Mucosa of rectum (tissue), 2 donors: ENCODE results near the gene DYSF.
"Not testable (repeated sequence)": the region's sequence is repeated elsewhere in the genome, so short reads cannot be mapped to it uniquely, and the experiment has no call there.

Experiments
- H3K27ac ChIP-seq, 2 donors: one replicate each; pipeline ENCODE4 v1.7.0; 2013; ENCODE audit warnings: inconsistent platforms in 2 of 2, low read depth in 2 of 2, low read length in 2 of 2
- H3K27me3 ChIP-seq, 2 donors: one replicate each; pipeline ENCODE4 v1.7.0; 2013; ENCODE audit warnings: low read length in 2 of 2; ENCODE audit not compliant: control insufficient read depth in 2 of 2, insufficient read depth in 2 of 2
- H3K36me3 ChIP-seq, 2 donors: one replicate each; pipeline ENCODE4 v1.7.0; 2013; ENCODE audit warnings: low read length in 2 of 2; ENCODE audit not compliant: control insufficient read depth in 2 of 2, insufficient read depth in 2 of 2
- H3K4me1 ChIP-seq, 2 donors: one replicate each; pipeline ENCODE4 v1.7.0; 2013; ENCODE audit warnings: low read length in 2 of 2, mild to moderate bottlenecking in 1 of 2; ENCODE audit not compliant: control insufficient read depth in 2 of 2, insufficient read depth in 2 of 2
- H3K4me3 ChIP-seq, 2 donors: one replicate each; pipeline ENCODE4 v1.7.0; 2013; ENCODE audit warnings: low read length in 2 of 2
- H3K9ac ChIP-seq, 2 donors: one replicate each; pipeline ENCODE4 v1.7.0; 2013; ENCODE audit warnings: low read length in 2 of 2, low read depth in 1 of 2, mild to moderate bottlenecking in 1 of 2
- H3K9me3 ChIP-seq, 2 donors: one replicate each; pipeline ENCODE4 v1.7.0; 2013; ENCODE audit warnings: low read length in 2 of 2; ENCODE audit not compliant: control insufficient read depth in 2 of 2
- donor health status: healthy.
- donor health status: Normal muscosa, but diverticular disease.

Gene DYSF

DNA sequence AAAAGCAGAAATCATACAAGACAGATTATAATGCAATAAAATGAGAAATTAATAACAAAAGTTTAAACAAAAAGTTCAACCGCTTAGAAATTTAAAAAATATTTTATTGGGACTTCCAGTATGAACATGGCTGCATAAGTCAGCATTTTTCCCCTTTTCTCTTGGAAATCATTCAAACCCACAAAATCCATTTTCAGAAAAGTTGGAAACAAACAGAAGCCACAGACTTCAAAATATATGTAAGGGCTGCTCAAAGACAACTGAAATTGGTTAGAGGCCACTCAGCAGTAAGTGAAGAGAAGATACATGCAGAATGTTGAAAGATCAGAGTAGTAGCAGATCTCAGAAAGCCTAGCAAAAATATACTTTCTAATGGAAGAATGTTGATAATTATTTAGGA lies 194.0 kb downstream of the DYSF start:
- Histone ChIP-seq H3K4me1 (no peaks in the 10 kb centered on the region), H3K9me3 (no peaks in the 10 kb centered on the region), H3K36me3 (no peaks in the 10 kb centered on the region), H3K27me3 (no peaks in the 10 kb centered on the region), H3K27ac (no peak overlapping the region), H3K9ac (no peak overlapping the region), H3K4me3 (no peak overlapping the region)

DNA sequence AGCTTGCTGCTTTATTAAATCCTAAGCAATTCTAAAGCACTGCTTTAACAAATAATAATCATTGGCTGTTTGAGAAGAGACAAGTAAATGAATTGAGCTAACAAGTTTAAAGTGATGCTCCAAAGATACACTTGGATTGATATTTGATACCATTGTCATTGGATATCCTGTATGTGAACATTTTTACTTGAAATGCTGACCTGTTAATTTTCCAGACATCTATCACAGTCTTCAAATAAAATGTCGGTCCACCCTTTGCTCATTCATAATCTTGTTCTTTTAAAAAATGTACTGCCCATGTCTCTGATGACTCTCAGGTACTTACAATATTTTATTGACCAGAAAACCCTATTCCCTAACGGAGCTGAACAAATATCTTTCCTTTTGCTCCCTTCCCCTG lies 202.1 kb downstream of the DYSF start:
- no peak overlapping the region for H3K4me3 ChIP-seq
- no peak overlapping the region for H3K27ac ChIP-seq
- no peaks in the 10 kb centered on the region for H3K27me3 ChIP-seq
- no peaks in the 10 kb centered on the region for H3K4me1 ChIP-seq
- H3K9me3 ChIP-seq, result no peaks in the 10 kb centered on the region
- H3K9ac ChIP-seq, result no peak overlapping the region
- no peaks in the 10 kb centered on the region for H3K36me3 ChIP-seq

DNA sequence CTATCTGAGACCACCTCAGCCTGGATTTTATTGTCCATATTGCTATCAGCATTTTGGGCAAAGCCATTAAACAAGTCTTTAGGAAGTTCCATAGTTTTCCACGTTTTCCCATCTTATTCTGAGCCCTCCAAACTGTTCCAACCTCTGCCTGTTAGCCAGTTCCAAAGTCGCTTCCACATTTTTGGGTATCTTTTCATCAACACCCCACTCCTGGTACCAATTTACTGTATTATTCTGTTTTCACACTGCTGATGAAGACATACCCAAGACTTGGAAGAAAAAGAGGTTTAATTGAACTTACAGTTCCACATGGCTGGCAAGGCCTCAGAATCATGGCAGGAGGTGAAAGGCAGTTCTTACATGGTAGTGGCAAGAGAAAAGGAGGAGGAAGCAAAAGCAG lies 204.9 kb downstream of the DYSF start:
- not testable (repeated sequence) for H3K36me3 ChIP-seq, H3K4me3 ChIP-seq

DNA sequence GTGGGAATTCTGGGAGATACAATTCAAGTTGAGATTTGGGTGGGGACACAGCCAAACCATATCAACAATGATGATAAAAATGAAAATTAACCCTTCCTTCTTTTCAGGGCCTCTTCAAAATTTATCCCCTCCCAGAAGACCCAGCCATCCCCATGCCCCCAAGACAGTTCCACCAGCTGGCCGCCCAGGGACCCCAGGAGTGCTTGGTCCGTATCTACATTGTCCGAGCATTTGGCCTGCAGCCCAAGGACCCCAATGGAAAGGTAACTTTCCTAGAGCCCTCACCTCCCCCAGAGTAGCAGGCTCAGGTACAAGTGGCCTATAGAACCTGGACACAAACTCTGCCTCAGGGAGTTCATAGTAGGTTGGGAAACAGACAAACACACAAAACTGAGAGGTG lies 205.4 kb downstream of the DYSF start:
- Histone ChIP-seq H3K27ac (no peak overlapping the region), H3K9me3 (no peaks in the 10 kb centered on the region), H3K4me1 (no peaks in the 10 kb centered on the region), H3K36me3 (no peaks in the 10 kb centered on the region), H3K4me3 (no peak overlapping the region), H3K9ac (no peak overlapping the region), H3K27me3 (no peaks in the 10 kb centered on the region)

More for the DNA sequence above, 204.9 kb downstream of the DYSF start:
- not testable (repeated sequence) for H3K9me3 ChIP-seq, H3K4me1 ChIP-seq, H3K9ac ChIP-seq, H3K27me3 ChIP-seq, H3K27ac ChIP-seq

DNA sequence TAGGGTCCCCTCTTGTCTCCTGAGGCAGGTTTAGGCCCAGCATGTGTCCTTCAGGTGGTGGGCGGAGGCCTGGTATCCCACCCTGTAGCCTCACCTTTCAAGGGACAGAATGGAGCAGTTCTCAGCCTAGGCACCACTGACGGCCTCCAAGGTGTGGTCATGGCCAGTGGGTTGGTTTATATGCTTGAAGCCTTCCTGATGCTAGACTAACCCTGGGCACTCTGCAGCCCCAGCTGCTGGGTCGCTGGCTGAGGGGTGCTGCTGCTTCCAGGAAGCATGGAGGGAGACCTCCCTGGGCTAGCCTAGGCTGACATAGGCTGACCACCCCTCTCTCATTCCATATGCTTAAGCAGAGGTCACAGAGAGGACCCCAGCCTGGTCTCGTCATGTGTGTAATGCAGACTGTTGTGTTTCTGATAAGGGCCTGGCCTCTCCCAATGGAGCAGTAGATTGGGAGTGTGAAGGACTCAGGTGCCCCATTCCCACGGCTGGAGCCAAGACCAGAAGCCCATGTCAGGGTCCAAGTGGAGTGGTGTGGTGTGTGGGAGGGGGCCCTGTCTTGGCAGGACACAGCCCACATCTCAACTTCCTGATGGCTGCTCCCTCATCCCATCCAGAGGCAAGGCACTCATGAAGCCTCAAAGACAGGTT lies 206.6 kb downstream of the DYSF start:
- H3K36me3 ChIP-seq, result no peaks in the 10 kb centered on the region
- H3K4me1 ChIP-seq, result no peaks in the 10 kb centered on the region
- no peaks in the 10 kb centered on the region for H3K9me3 ChIP-seq
- no peak overlapping the region for H3K27ac ChIP-seq
- H3K9ac ChIP-seq, result no peak overlapping the region
- H3K27me3 ChIP-seq, result no peaks in the 10 kb centered on the region
- H3K4me3 ChIP-seq, result no peak overlapping the region

DNA sequence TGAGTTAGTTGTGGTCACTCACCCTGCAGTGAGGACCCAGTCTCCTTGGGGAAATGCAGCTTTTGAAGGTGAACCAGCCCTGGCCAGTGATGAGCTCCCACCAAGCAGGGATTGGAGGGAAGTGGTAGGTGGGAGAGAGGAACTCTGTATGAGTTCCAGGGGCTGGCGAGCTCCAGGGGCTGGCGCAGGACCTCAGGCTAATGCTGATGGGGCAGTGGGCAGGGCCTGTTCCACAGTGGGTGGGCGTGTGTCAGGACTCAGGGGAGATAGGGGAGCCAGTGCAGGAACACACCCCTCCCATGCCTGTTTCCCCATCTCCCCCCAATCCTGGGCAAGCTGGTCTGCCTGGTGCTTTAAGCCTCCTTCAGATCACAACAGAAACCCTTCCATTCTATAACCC lies 208.4 kb downstream of the DYSF start:
- Histone ChIP-seq H3K4me1 (no peaks in the 10 kb centered on the region), H3K27ac (no peak overlapping the region), H3K9me3 (no peaks in the 10 kb centered on the region), H3K9ac (no peak overlapping the region), H3K27me3 (no peaks in the 10 kb centered on the region), H3K36me3 (no peaks in the 10 kb centered on the region), H3K4me3 (no peak overlapping the region)

DNA sequence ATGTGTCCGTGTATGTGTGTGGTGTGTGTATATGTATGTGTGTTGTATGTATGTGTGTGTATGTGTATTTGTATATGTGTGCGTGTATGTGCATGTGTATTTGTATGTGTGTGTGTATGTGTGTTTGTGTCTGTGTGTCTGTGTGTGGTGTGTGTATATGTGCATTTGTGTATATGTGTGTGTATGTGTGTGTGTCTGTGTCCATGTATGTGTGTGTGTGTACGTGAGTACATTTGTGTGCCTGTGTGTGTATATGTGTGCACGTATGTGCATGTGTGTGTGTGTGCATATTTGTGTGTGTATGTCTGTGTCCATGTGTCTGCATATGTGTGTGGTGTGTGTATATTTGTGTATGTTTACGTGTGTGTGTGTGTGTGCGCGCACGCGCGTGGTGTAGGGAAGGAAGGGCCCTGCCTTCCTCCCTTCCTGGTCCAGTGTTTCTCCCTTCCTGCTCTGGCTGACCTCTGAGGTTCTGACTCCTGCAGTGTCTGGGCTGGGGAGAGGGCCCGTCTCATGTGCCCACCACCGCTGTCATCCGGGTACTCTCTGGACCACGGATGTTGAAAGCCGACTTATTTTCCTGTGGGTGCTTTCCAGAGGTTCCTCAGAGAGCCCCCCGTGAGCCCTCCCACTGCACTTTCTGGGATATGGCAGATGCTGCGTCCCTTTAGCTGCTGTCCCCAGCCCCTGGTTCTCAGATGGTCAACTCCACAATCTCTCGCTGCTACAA lies 209.5 kb downstream of the DYSF start:
- H3K36me3 ChIP-seq, result no peaks in the 10 kb centered on the region
- no peak overlapping the region for H3K4me3 ChIP-seq
- H3K27ac ChIP-seq, result no peak overlapping the region
- H3K9me3 ChIP-seq, result no peaks in the 10 kb centered on the region
- no peaks in the 10 kb centered on the region for H3K27me3 ChIP-seq
- no peak overlapping the region for H3K9ac ChIP-seq
- H3K4me1 ChIP-seq, result no peaks in the 10 kb centered on the region

DNA sequence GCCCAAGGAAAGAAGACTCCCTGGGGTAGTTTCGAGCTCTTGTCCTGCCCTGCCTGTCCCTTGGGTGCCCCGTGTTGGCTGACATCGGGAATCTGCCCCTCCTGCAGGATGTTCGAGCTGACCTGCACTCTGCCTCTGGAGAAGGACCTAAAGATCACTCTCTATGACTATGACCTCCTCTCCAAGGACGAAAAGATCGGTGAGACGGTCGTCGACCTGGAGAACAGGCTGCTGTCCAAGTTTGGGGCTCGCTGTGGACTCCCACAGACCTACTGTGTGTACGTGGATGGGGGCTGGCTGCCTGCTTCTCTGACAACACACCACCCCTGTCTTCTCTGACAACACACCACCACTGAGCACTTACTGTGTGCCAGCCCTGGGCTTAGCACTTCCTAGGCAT lies 210.8 kb downstream of the DYSF start:
- H3K9ac ChIP-seq, result no peak overlapping the region
- no peak overlapping the region for H3K4me3 ChIP-seq
- no peaks in the 10 kb centered on the region for H3K36me3 ChIP-seq
- H3K27ac ChIP-seq, result no peak overlapping the region
- H3K4me1 ChIP-seq, result no peaks in the 10 kb centered on the region
- no peaks in the 10 kb centered on the region for H3K9me3 ChIP-seq
- no peaks in the 10 kb centered on the region for H3K27me3 ChIP-seq

DNA sequence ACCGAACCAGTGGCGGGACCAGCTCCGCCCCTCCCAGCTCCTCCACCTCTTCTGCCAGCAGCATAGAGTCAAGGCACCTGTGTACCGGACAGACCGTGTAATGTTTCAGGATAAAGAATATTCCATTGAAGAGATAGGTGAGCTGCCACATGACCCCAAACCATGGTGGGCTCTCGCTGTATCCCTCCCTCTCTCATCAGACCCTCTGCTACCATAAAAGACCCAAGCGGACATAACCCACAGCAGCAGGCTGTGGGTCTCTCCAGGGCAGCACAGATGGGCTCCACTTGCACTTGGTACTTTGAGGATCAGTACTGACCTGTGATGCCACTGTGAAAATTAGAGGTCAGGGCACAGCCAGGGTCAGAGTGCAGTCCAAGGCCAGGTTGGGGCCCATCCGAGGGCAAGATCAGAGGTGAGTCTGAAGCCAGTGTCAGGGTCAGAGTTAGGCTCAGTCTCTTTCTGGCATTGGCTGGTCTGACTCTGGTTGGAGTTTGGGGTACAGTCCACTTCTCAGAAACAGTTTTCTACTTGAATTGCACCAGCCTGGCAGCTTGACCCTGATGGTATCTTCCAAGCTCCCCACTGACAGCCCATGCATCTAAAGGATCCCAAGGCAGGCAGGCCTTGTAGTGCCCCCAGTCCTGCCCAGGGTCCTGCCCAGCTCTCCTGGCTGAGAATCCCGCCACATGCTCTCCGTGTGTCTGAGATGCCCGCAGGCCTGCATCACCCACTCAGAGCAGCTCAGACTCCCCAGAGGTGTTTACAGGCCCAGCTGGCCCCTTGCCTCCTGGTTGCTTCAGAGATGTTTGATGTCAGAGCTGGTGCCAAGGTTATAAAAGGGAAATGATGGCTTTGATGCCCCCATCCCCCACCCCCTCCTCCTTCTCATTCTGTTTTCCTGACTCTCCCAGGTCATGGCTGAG lies 212.1 kb downstream of the DYSF start:
- H3K27me3 ChIP-seq, result no peaks in the 10 kb centered on the region
- no peak overlapping the region for H3K4me3 ChIP-seq
- no peaks in the 10 kb centered on the region for H3K36me3 ChIP-seq
- no peak overlapping the region for H3K27ac ChIP-seq
- H3K4me1 ChIP-seq, result no peaks in the 10 kb centered on the region
- no peak overlapping the region for H3K9ac ChIP-seq
- H3K9me3 ChIP-seq, result no peaks in the 10 kb centered on the region

DNA sequence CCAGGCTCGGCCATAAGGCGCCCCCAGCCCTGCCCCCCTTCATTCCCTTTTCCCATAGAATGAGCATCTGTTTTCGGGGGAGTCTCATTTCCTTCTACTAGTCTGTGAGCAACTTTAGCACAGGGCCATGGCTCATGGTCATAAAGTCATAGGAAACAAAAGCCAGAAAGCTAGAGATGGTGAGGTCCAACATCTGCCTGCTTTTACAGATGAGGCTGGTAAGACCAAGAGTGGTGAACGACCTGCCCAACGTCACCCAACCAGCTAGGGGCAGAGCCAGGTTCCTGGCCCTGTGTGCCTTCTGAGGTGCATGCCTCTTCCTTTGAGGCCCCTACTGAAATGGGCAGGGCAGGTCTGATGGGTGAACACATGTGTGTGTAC lies 212.7 kb downstream of the DYSF start:
- H3K4me1 ChIP-seq, result no peaks in the 10 kb centered on the region
- no peak overlapping the region for H3K4me3 ChIP-seq
- no peaks in the 10 kb centered on the region for H3K36me3 ChIP-seq
- H3K27me3 ChIP-seq, result no peaks in the 10 kb centered on the region
- no peak overlapping the region for H3K27ac ChIP-seq
- no peaks in the 10 kb centered on the region for H3K9me3 ChIP-seq
- H3K9ac ChIP-seq, result no peak overlapping the region
